ENCODE measurements around the gene NUAK1.
"Not testable (repeated sequence)": the region's sequence is repeated elsewhere in the genome, so short reads cannot be mapped to it uniquely, and the experiment has no call there.

NUAK1 gene

DNA sequence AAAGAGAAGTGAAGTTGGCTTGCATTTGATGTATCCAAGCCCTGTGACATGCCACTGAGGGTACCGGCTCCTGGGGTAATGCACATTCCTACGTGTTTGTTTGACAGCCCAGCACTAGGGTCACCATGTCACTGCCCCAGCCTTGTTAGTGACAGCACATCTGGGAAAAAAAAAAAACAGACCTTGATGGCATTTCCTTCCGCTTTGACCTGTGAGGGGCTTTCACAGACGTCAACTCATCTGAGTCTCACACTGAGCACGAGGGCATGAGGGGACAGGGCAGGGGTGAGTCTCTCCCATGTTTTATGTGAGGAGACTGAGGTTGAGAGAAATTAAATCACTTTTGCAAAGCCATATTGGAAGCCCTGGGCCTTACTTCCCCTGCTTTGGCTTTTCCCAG is 111.5 kb downstream of the NUAK1 start:
- no peak for DNase-seq

DNA sequence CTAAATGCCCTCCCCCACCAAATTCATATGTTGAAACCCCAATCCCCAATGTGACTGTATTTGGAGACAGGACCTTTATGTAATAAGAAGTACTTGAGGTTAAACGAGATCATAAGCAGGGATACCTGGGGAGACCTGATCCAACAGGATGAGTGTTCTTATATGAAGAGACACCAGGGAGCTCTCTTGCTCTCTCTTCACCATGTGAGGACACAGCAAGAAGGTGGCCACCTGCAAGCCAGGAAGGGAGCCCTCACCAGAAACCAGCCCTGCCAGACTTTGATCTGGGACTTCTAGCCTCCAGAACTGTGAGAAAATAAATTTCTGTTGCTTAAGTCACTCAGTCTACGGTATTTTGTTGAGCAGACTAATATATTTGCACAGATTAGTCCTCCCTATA is 113.6 kb downstream of the NUAK1 start:
- DNase-seq, result no peak

DNA sequence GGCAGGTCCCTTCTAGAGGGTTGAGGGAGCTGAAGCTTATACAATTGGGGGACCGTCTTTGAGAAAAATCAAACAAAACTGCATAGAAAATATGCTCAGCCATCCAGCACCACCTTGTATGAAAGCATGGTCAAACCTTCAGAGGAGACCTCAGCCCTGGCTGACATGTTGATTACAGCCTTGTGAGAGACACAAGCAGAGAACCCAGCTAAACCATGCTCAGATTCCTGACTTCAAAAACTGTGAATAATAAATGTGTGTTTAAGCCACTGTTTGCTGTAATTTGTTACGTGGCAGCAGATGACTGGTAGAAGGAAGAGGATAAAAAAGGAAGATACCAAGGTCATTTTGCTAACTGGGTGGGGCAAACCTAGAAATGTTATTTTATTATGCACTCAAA is 115.7 kb downstream of the NUAK1 start:
- DNase-seq, result no peak

DNA sequence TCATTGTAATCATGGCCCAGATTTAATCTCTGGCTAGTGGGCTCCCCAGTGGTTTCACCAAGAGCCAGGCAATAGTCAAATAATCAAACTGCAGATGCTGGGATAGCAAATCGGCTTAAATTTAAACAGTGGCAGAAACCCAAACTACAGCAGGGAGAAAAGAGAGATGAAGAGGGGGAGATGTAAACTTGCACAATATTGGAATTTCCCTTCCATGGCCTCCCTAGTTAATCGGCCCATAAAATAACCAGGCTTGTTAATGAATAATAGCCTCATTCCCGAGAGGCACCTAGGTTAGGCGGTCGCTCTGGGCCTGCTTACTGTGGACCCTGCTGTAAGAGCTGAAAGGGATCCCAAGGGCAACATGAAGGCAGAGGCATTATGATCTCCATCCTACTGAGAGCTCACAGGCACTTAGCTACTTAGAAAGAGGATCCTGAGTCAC is 116.2 kb downstream of the NUAK1 start:
- no peak for DNase-seq

DNA sequence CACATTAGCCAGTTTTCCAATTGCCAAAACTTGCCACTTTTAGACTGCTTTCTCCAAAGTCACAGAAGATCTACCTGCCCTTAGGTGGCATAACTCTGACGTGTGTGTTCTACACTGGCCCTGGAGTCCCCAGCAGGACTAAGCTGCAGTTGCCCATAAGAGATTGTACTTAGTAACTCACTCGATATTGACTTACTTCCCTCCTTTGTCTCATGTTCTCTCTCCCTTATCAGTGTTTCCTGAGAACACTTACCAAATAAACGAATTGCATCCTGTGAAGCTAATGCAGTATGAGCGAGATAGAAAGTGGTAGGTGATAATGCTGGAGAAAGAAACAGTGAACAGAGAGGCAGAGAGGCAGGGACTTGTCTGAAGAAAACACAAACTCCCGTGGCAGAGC is 117.2 kb downstream of the NUAK1 start:
- no peak for DNase-seq

DNA sequence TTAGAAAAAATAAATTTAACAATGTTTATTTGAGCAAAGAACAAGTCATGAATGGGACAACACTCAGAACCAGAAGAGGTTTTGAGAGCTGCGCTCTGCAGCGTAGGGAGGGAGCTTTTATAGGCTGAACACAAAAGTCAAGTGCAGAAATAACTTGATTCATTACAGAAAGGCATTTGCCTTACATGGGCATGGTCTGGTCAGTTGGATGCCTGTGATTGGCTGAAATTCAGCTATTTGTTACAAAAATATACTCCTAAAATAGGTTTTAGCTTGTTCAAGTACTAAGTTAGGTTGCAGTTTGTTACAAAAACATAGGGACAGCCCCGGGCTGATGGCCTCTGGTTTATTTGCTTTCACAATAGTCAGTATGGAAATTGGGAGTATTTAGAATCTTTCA is 118.0 kb downstream of the NUAK1 start:
- DNase-seq, result no peak

DNA sequence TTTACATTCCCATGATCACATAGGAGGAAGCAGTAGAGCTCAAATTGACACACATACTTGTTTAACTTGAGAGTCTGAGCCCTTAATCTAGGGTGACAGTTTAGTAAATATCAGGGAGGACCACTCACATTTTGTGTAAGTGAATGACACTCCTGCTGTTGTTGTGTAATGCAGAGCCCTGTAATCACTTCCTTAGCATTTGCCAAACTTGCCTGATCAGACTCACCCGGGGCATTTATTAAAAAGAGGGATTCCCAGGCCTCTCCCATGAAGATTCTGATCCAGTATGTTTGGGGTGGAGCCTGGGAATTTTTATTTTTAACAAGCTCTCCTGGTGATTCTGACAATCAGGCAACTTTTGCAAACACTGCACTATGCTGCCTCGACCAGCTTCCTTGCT is 119.6 kb downstream of the NUAK1 start:
- DNase-seq, result no peak

DNA sequence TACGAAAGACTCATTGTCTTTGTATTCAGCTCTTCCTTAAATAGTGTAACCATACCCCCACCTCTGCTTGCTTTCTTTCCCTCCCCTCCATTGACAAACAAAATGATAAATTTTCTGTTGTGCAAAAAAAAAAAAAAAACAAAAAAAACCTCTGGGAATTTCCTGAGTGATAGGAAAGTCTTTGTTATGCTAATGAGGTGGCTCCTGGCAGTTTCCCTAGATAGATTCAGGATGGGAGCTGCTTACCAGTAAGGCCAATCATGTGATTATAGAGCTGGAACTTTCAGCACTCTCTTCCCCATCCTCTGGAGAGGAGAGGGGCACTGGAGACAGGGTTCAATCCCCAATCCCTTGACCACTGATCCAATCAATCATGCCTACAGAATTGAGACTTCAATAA is 120.5 kb downstream of the NUAK1 start:
- no peak for DNase-seq

DNA sequence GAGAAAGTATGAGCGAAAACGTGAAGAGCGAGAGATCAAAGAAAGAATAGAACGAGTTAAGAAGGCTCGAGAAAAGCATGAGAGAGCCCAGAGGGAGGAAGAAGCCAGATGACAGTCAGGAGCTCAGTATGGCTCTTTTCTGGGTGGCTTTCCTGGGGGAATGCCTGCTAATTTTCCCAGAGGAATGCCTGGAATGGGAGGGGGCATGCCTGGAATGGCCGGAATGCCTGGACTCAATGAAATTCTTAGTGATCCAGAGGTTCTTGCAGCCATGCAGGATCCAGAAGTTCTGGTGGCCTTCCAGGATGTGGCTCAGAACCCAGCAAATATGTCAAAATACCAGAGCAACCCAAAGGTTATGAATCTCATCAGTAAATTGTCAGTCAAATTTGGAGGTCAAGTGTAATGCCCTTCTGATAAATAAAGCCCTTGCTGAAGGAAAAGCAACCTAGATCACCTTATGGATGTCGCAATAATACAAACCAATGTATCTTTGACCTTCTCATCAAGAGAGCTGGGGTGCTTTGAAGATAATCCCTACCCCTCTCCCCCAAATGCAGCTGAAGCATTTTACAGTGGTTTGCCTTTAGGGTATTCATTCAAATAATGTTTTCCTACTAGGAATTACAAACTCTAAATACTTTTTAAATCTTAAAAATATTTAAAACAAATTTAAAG is 122.0 kb downstream of the NUAK1 start:
- not testable (repeated sequence) for DNase-seq

DNA sequence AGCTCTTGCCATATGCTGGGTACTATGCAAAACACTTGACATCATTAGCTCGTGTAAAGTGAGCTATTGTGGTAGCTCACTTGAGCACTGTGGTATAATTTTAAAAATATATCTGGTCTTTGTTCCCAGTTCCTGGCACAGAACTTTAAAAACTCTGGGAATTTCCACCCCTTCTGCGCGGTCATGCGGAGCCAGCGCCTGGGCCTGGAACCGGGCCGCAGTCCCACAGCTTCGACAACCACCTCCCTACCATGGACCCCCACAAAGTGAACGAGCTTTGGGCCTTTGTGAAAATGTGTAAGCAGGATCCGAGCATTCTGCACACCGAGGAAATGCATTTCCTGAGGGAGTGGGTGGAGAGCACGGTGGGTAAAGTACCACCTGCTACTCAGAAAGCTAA is 123.1 kb downstream of the NUAK1 start:
- no peak for DNase-seq

DNA sequence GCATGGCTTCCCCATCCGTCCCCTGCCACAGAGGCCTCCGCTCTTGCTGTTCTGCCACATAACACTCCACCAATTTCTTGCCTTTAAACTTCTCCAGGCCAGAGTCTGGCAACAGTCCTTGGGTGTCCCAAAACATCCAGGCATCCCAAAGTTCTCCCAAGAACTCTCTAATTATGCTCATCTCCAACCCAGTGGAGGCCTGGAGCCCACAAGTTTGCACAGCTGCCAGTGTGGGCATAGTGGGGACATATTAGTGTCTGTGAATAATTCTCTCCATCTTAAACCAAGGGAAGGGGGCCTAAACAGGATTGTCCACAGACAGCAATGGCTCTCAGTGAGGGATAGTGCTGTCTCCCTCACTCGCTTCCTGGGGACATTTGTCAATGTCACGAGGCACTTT is 124.8 kb downstream of the NUAK1 start:
- no peak for DNase-seq
